Activated CD8-positive, alpha-beta T cell treated with anti-CD3 and anti-CD28 coated beads, Interleukin-2, amount 10 ng/mL, durations not matched to agents 7 days and 5 days (primary cell): ENCODE data around the gene ASPN. TPM values are rescaled to one million over a fixed set of nuclear protein-coding genes. Genes with fewer than 3 reads are reported as not detected.

Source experiments
- ATAC-seq: fragments of 150-1000 bp; cut with Tn5 transposase; one replicate; pipeline ENCODE4 v1.10.0; 2021; ENCODE audit warnings: moderate library complexity
- CTCF ChIA-PET: fragments of 350-600 bp; sonication (Branson Sonifier 250); formaldehyde crosslinking; loops from one replicate; lab custom pipeline; 2021; ENCODE audit warnings: antibody characterized with exemption; lab: Charles Lee
- POLR2A ChIA-PET: fragments of 350-600 bp; sonication (Branson Sonifier 250); formaldehyde crosslinking; loops from one replicate; lab custom pipeline; 2021; ENCODE audit warnings: antibody characterized with exemption; lab: Charles Lee
- DNase-seq: peaks from one replicate; pipeline ENCODE4 v3.0.0-alpha.2; 2020
- H3K27ac Mint-ChIP-seq: one replicate; pipeline ENCODE4 v1.8.0; 2021; ENCODE audit warnings: mild to moderate bottlenecking, mixed read lengths
- H3K27me3 Mint-ChIP-seq: one replicate; pipeline ENCODE4 v1.8.0; 2021; ENCODE audit warnings: low read depth, mixed read lengths
- H3K36me3 Mint-ChIP-seq: one replicate; pipeline ENCODE4 v1.8.0; 2021; ENCODE audit warnings: low read depth, mixed read lengths
- H3K4me1 Mint-ChIP-seq: one replicate; pipeline ENCODE4 v1.8.0; 2021; ENCODE audit warnings: low read depth, mixed read lengths
- H3K4me3 Mint-ChIP-seq: one replicate; pipeline ENCODE4 v1.8.0; 2021; ENCODE audit warnings: mild to moderate bottlenecking, mixed read lengths
- H3K9me3 Mint-ChIP-seq: one replicate; pipeline ENCODE4 v1.8.0; 2022; ENCODE audit warnings: mixed read lengths; ENCODE audit not compliant: insufficient read depth
- total RNA-seq, 2 experiments: library from RNA; stranded (reverse); gene quantifications; one replicate each; pipeline ENCODE4 v1.2.3, GENCODE V29; 2021

ASPN gene
- not detected for total RNA-seq

DNA sequence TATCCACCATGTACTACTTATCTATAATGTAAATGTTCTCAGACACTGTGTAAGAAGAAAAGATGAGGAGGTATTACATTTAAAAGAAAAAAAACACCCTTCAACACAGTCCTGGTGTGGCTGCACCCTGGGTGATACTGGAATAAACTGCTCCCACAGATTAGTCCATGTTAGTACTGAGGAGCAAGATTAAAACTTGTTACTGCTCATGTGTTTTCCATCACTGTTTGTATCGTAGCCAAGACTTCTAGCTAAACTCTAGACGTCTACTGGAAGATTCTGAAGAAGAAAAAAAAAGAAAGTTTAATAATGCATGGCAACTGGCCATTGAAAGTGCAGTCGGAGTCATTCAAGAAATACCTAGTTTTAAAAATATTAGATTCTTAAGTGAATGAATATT lies at the start of gene ASPN:
Gene ASPN, minus strand, starts transcription at position 178 of the 400 bp plus-strand sequence.
- H3K36me3 Mint-ChIP-seq, result no peaks in the 10 kb centered on the region
- H3K4me3 Mint-ChIP-seq, result no peak within 1 kb of the TSS
- POLR2A ChIA-PET, result no interaction called here
- ATAC-seq (no peak), DNase-seq (no peak)
- no peak within 1 kb of the TSS for H3K27ac Mint-ChIP-seq
- no peaks in the 10 kb centered on the region for H3K9me3 Mint-ChIP-seq
- peaks cover 7% of the 10 kb centered on the region for H3K4me1 Mint-ChIP-seq
- no peaks in the 10 kb centered on the region for H3K27me3 Mint-ChIP-seq
- CTCF ChIA-PET, result interaction anchor here (0.6 to 1.2 kb wide), 2 partner anchors 10 to 335 kb away, joined by 3 to 4 read pairs; no protein-coding TSS in a partner anchor

- ChIA-PET CTCF (no interaction called here), POLR2A (no interaction called here)
- Mint-ChIP-seq H3K9me3 (no peaks in the 10 kb centered on the region), H3K36me3 (no peaks in the 10 kb centered on the region), H3K27ac (no peak overlapping the region), H3K4me3 (no peak overlapping the region), H3K4me1 (no peaks in the 10 kb centered on the region), H3K27me3 (no peaks in the 10 kb centered on the region)
- ATAC-seq, result no peak
- DNase-seq, result no peak
These were observed 48.6 kb upstream of the ASPN start for GRCh38 chr9:92530893-92531292.

- no peak for DNase-seq
- Mint-ChIP-seq H3K4me1 (no peaks in the 10 kb centered on the region), H3K4me3 (no peak overlapping the region), H3K36me3 (no peaks in the 10 kb centered on the region), H3K9me3 (no peaks in the 10 kb centered on the region), H3K27me3 (no peaks in the 10 kb centered on the region), H3K27ac (no peak overlapping the region)
- ChIA-PET POLR2A (no interaction called here), CTCF (no interaction called here)
- no peak for ATAC-seq
These were observed 46.8 kb upstream of the ASPN start for GRCh38 chr9:92529124-92529523.

DNA sequence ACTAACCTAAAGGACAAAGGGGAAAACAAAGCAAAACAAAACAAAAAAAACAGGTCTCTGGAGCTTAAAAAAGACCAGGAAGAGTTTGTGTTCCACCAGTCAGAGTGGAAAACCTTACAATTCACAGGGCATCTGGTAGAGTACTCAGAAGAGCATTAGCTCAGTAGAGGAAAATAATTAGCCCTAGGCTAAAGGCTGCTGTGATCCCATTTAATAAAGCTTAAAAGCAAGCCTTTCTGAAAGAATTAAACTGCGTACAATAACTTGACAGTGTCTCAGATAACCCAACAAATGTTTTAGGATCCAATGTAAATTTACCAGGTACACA lies 46.2 kb upstream of the ASPN start:
- ATAC-seq (no peak), DNase-seq (no peak)
- H3K27ac Mint-ChIP-seq, result no peak overlapping the region
- ChIA-PET POLR2A (no interaction called here), CTCF (no interaction called here)
- H3K4me3 Mint-ChIP-seq, result no peak overlapping the region
- H3K36me3 Mint-ChIP-seq, result no peaks in the 10 kb centered on the region
- no peaks in the 10 kb centered on the region for H3K27me3 Mint-ChIP-seq
- no peaks in the 10 kb centered on the region for H3K9me3 Mint-ChIP-seq
- no peaks in the 10 kb centered on the region for H3K4me1 Mint-ChIP-seq

DNA sequence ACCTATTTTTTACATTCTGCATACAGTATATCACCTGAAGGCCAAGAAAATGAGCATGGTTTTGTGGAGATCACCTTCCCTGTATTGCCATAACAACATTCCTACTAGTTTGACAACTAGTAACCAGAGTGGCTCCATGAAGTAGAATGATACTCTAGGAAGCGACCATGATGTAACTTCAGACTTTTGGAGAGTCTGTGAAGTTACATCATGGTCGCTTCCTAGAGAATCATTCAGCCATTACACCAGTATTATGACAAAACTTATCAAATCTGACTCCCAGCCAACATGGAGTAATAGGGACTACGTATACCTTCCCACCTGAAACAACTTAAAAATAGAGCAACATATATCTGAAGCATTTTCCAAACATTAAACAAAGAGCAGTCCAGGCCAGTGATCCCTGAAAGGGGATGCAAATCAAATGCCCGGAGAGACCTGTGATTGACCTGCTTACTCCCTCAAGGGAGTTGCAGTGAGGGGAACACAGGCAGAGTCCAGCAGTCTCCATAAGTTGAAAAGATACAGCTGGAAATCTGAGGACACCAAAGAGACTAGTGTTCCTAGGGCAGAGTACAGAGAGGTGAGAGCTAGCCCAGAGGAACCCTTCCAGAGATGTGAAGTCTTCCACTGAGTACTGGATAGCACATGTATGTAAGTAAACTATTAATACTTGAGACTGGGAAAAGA lies 45.7 kb upstream of the ASPN start:
- Mint-ChIP-seq H3K27ac (no peak overlapping the region), H3K4me1 (no peaks in the 10 kb centered on the region), H3K36me3 (no peaks in the 10 kb centered on the region), H3K9me3 (no peaks in the 10 kb centered on the region), H3K4me3 (no peak overlapping the region), H3K27me3 (no peaks in the 10 kb centered on the region)
- ATAC-seq (no peak), DNase-seq (no peak)
- POLR2A ChIA-PET, result no interaction called here
- CTCF ChIA-PET, result no interaction called here

DNA sequence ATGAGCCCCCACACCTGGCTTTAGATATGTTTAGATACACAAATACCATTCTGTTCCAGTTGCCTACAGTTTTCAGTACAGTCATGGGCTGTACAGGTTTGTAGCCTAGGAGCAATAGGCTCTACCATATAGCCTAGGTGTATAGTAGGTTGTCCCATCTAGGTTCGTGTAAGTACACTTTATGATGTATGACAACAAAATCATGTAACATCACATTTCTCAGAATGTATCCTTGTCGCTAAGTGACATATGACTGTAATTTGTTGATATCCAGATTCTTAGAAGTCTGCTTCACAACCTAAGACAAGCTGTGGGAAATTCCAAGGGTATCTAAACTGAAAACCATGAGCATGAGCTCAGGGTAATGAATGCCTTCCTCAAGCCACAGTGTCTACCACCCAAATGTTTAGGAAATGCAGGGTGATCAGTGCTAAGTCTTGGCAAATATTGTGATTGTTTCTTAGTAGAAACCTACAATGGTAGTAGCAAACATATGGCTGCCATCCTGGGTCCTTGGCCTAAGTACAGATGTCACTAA lies 45.1 kb upstream of the ASPN start:
- no peak overlapping the region for H3K27ac Mint-ChIP-seq
- H3K27me3 Mint-ChIP-seq, result no peaks in the 10 kb centered on the region
- DNase-seq, result no peak
- H3K36me3 Mint-ChIP-seq, result no peaks in the 10 kb centered on the region
- no peaks in the 10 kb centered on the region for H3K4me1 Mint-ChIP-seq
- H3K9me3 Mint-ChIP-seq, result no peaks in the 10 kb centered on the region
- no peak for ATAC-seq
- H3K4me3 Mint-ChIP-seq, result no peak overlapping the region
- POLR2A ChIA-PET, result no interaction called here
- CTCF ChIA-PET, result no interaction called here

- ChIA-PET POLR2A (no interaction called here), CTCF (no interaction called here)
- DNase-seq (no peak), ATAC-seq (no peak)
- Mint-ChIP-seq H3K4me3 (no peak overlapping the region), H3K36me3 (no peaks in the 10 kb centered on the region), H3K4me1 (no peaks in the 10 kb centered on the region), H3K9me3 (no peaks in the 10 kb centered on the region), H3K27ac (no peak overlapping the region), H3K27me3 (no peaks in the 10 kb centered on the region)
These were observed 43.0 kb upstream of the ASPN start for GRCh38 chr9:92525306-92525705.

DNA sequence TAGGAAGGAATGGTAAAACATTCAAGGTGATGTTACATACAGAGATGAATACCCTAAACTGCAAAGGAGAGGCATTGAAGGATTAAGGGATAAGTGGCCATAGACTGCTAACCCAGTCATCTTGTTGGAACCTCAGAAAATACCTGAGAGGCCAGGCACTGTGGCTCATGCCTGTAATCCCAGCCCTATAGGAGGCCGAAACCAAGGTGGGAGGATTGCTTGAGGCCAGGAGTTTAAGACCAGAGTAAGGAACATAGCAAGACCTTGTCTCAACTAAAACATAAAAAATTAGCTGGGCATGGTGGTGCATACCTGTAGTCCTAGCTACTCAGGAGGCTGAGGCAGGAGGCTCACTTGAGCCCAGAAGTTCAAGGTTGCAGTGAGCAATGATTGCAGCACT lies 42.6 kb upstream of the ASPN start:
- ATAC-seq, result no peak
- DNase-seq, result no peak
- Mint-ChIP-seq H3K36me3 (no peaks in the 10 kb centered on the region), H3K4me1 (no peaks in the 10 kb centered on the region), H3K27ac (no peak overlapping the region), H3K9me3 (no peaks in the 10 kb centered on the region), H3K4me3 (no peak overlapping the region), H3K27me3 (no peaks in the 10 kb centered on the region)
- POLR2A ChIA-PET, result no interaction called here
- CTCF ChIA-PET, result no interaction called here

DNA sequence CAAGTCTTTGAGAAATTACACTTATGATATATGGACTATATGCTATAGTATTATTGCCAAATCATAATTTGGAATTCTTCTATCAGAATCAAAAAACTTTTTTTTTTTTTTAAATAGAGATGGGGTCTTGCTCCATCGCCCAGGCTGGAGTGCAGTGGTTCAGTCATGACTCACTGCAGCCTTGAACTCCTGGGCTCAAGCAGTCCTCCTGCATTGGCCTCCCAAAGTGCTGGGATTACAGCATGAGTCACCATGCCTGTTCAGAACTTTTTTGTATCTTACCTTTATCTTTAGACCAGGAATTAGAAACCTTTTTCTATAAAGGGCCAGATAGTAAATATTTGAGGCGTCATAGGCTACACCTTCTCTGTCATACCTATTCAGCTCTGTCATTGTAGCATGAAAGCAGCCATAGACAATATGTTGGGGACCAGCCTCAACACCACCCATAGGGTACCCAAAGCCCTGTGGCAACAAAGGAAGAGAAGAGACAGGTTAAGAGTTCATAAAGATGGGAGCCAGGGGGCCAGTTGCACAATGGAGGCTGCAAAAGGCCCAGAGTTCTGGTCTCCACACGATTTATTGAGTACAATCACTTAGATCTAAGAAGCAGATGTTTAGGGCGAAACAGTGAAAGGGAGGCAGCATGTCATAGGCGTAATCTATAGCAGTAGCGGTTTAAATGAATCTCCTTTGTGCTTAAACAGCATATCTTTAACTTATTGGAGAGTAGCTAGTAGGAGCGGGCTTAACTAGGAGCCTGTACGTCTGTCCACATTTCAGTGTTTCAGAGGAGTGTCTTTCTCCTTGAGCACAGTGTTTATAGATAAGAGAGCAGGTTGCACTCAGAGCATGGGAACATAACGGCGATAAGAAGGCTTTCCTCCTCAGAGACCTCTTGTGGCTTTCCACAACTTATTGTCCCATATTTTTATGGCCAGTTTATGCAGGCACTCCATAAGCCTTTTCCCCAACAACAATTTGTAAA lies 41.0 kb upstream of the ASPN start:
- ChIA-PET CTCF (no interaction called here), POLR2A (no interaction called here)
- Mint-ChIP-seq H3K4me1 (no peaks in the 10 kb centered on the region), H3K9me3 (no peaks in the 10 kb centered on the region), H3K27ac (no peak overlapping the region), H3K27me3 (no peaks in the 10 kb centered on the region), H3K4me3 (no peak overlapping the region), H3K36me3 (no peaks in the 10 kb centered on the region)
- DNase-seq, result no peak
- ATAC-seq, result no peak

DNA sequence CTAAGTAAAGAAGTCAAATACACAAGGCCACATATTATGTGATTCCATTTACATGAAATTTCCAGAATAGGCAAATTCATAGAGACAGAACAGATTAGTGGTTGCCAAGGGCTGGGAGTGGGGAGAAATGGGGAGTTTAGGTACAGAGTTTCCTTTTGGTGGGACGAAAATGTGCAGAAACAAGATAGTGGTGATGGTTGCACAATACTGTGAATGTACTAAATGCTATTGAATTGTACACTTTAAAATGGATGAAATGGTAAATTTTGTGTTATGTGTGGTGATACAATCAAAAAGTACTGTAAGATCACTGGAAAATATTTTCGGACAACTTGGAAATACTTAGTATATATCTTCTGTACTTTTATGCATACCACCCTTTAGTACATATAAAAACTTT lies 38.5 kb upstream of the ASPN start:
- ATAC-seq (no peak), DNase-seq (no peak)
- no peaks in the 10 kb centered on the region for H3K4me1 Mint-ChIP-seq
- no peak overlapping the region for H3K27ac Mint-ChIP-seq
- H3K27me3 Mint-ChIP-seq, result no peaks in the 10 kb centered on the region
- H3K36me3 Mint-ChIP-seq, result no peaks in the 10 kb centered on the region
- H3K4me3 Mint-ChIP-seq, result no peak overlapping the region
- H3K9me3 Mint-ChIP-seq, result no peaks in the 10 kb centered on the region
- ChIA-PET POLR2A (no interaction called here), CTCF (no interaction called here)

DNA sequence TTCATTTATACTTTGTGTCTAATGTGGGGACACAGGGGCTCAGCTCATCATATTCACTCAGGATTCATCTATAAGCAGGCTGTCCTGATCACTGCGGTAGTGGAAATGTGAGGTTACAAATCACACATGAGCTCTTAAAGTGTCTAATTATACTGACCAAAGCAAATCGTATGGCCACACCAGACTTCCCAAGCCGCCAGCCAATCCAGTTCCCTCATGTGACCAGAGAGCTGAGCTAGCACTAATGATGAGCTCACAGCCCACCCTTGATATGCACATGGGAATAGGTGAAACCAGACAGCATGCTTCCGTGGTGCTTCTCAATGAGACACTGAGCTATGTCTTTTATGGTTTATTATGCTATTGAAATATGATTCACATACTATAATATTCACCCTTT lies 35.9 kb upstream of the ASPN start:
- ATAC-seq, result no peak
- DNase-seq, result no peak
- Mint-ChIP-seq H3K36me3 (no peaks in the 10 kb centered on the region), H3K27ac (no peak overlapping the region), H3K27me3 (no peaks in the 10 kb centered on the region), H3K4me3 (no peak overlapping the region), H3K9me3 (no peaks in the 10 kb centered on the region), H3K4me1 (no peaks in the 10 kb centered on the region)
- ChIA-PET CTCF (interaction anchor here (1.5 kb wide), 1 partner anchor 16 kb away, joined by 4 read pairs; no protein-coding TSS in a partner anchor), POLR2A (no interaction called here)

DNA sequence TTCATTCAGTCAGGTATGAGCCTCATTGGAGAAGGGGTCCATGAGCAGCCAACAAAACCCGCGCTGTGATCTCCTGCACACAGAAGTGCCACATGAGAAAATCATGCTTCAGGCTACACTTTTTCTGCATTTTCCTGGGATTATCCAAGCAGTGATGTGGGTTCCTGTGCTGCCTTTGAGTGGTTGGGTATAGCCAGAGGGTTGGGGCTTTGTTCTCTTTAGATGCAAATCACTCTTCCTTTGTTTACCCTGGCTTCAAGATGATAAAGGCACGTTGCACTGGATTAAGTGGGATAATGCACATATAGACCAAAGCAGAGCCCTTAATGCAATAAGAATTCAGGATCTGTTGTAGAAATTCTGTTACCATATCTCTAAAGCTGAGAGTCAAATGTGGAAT lies 34.7 kb upstream of the ASPN start:
- H3K9me3 Mint-ChIP-seq, result no peaks in the 10 kb centered on the region
- H3K4me3 Mint-ChIP-seq, result no peak overlapping the region
- POLR2A ChIA-PET, result no interaction called here
- DNase-seq (no peak), ATAC-seq (no peak)
- H3K27me3 Mint-ChIP-seq, result no peaks in the 10 kb centered on the region
- no peaks in the 10 kb centered on the region for H3K36me3 Mint-ChIP-seq
- CTCF ChIA-PET, result no interaction called here
- no peak overlapping the region for H3K27ac Mint-ChIP-seq
- no peaks in the 10 kb centered on the region for H3K4me1 Mint-ChIP-seq
